Skeletal muscle tissue (tissue), 4 donors: Measurements from ENCODE around the gene SORL1. TPM values are rescaled to one million over a fixed set of nuclear protein-coding genes. Genes with fewer than 3 reads are reported as not detected.

Source experiments
- H3K27ac ChIP-seq: one replicate; pipeline ENCODE4 v1.7.0; 2013; ENCODE audit warnings: mild to moderate bottlenecking, low read depth, low read length, inconsistent platforms
- H3K27me3 ChIP-seq, 3 donors: one replicate each; pipeline ENCODE4 v1.7.0; 2013; ENCODE audit warnings: low read length in 3 of 3; ENCODE audit not compliant: control insufficient read depth in 3 of 3, insufficient read depth in 3 of 3
- H3K36me3 ChIP-seq, 3 donors: one replicate each; pipeline ENCODE4 v1.7.0; 2013; ENCODE audit warnings: low read length in 3 of 3; ENCODE audit not compliant: control insufficient read depth in 3 of 3, insufficient read depth in 3 of 3
- H3K4me1 ChIP-seq, 3 donors: one replicate each; pipeline ENCODE4 v1.7.0; 2013; ENCODE audit warnings: low read length in 3 of 3, mild to moderate bottlenecking in 3 of 3; ENCODE audit not compliant: control insufficient read depth in 3 of 3, insufficient read depth in 3 of 3
- H3K4me3 ChIP-seq, 3 donors: one replicate each; pipeline ENCODE4 v1.7.0; 2013; ENCODE audit warnings: low read length in 3 of 3
- H3K9ac ChIP-seq, 3 donors: one replicate each; pipeline ENCODE4 v1.7.0; 2013; ENCODE audit warnings: low read length in 3 of 3, mild to moderate bottlenecking in 3 of 3, moderate library complexity in 2 of 3, low read depth in 1 of 3
- H3K9me3 ChIP-seq, 3 donors: one replicate each; pipeline ENCODE4 v1.7.0; 2013; ENCODE audit warnings: low read length in 3 of 3; ENCODE audit not compliant: control insufficient read depth in 3 of 3
- total RNA-seq: library from RNA; depleted of rRNA; stranded (reverse); fragments of >200 nt; gene quantifications from one replicate; pipeline ENCODE4 v1.2.3, GENCODE V29; 2014
- donor health status: Osteomylitis.

The SORL1 gene
- total RNA-seq, 1 donor from 2014 or later = 6.3 TPM

GRCh38 chr11:121525376-121525775 is 73.3 kb downstream of the SORL1 start:
- Histone ChIP-seq H3K4me3 (no peak overlapping the region), H3K27ac (no peak overlapping the region), H3K27me3 (peaks cover 0 to 3% (median 0%) of the 10 kb centered on the region in 3 donors), H3K36me3 (no peaks in the 10 kb centered on the region), H3K9me3 (peaks cover 0 to 3% (median 0%) of the 10 kb centered on the region in 3 donors), H3K4me1 (peaks cover 0 to 10% (median 9%) of the 10 kb centered on the region in 3 donors), H3K9ac (no peak overlapping the region)

GRCh38 chr11:121530257-121530656 is 78.1 kb downstream of the SORL1 start:
- no peak overlapping the region for H3K9ac ChIP-seq
- no peaks in the 10 kb centered on the region for H3K36me3 ChIP-seq
- no peak overlapping the region for H3K4me3 ChIP-seq
- no peak overlapping the region for H3K27ac ChIP-seq
- no peaks in the 10 kb centered on the region for H3K27me3 ChIP-seq
- H3K4me1 ChIP-seq = peaks cover 0 to 3% (median 3%) of the 10 kb centered on the region in 3 donors
- H3K9me3 ChIP-seq = no peaks in the 10 kb centered on the region

GRCh38 chr11:121533601-121534000 is 81.5 kb downstream of the SORL1 start:
- Histone ChIP-seq H3K27ac (no peak overlapping the region), H3K27me3 (no peaks in the 10 kb centered on the region), H3K4me1 (peaks cover 0 to 3% (median 3%) of the 10 kb centered on the region in 3 donors), H3K4me3 (no peak overlapping the region), H3K9me3 (no peaks in the 10 kb centered on the region), H3K36me3 (no peaks in the 10 kb centered on the region), H3K9ac (no peak overlapping the region)

- Histone ChIP-seq H3K9ac (no peak overlapping the region), H3K27me3 (no peaks in the 10 kb centered on the region)
Measured at GRCh38 chr11:121534131-121535093, 82.3 kb downstream of the SORL1 start.

GRCh38 chr11:121535129-121535796 is 83.1 kb downstream of the SORL1 start:
- Histone ChIP-seq H3K27me3 (no peaks in the 10 kb centered on the region), H3K27ac (no peak overlapping the region), H3K9me3 (no peaks in the 10 kb centered on the region), H3K9ac (no peak overlapping the region), H3K36me3 (no peaks in the 10 kb centered on the region), H3K4me1 (peaks cover 0 to 3% (median 3%) of the 10 kb centered on the region in 3 donors), H3K4me3 (no peak overlapping the region)

More at GRCh38 chr11:121534131-121535093, 82.3 kb downstream of the SORL1 start:
- H3K36me3 ChIP-seq = no peaks in the 10 kb centered on the region
- peaks cover 0 to 3% (median 3%) of the 10 kb centered on the region in 3 donors for H3K4me1 ChIP-seq
- H3K27ac ChIP-seq = no peak overlapping the region
- H3K9me3 ChIP-seq = no peaks in the 10 kb centered on the region
- no peak overlapping the region for H3K4me3 ChIP-seq

GRCh38 chr11:121536126-121536525 is 84.0 kb downstream of the SORL1 start:
- Histone ChIP-seq H3K4me3 (no peak overlapping the region), H3K36me3 (no peaks in the 10 kb centered on the region), H3K27me3 (no peaks in the 10 kb centered on the region), H3K9ac (no peak overlapping the region), H3K9me3 (no peaks in the 10 kb centered on the region), H3K4me1 (peaks cover 0 to 3% (median 3%) of the 10 kb centered on the region in 3 donors), H3K27ac (no peak overlapping the region)

- no peaks in the 10 kb centered on the region for H3K9me3 ChIP-seq
- H3K4me3 ChIP-seq = no peak overlapping the region
- H3K27me3 ChIP-seq = no peaks in the 10 kb centered on the region
- no peak overlapping the region for H3K27ac ChIP-seq
- H3K4me1 ChIP-seq = peaks cover 0 to 3% (median 3%) of the 10 kb centered on the region in 3 donors
- H3K9ac ChIP-seq = no peak overlapping the region
- no peaks in the 10 kb centered on the region for H3K36me3 ChIP-seq
Measured at GRCh38 chr11:121538054-121538453, 85.9 kb downstream of the SORL1 start.

GRCh38 chr11:121539000-121539399 is 86.9 kb downstream of the SORL1 start:
- Histone ChIP-seq H3K27me3 (no peaks in the 10 kb centered on the region), H3K27ac (no peak overlapping the region), H3K4me3 (no peak overlapping the region), H3K4me1 (peaks cover 0 to 3% (median under 1%) of the 10 kb centered on the region in 3 donors), H3K9me3 (no peaks in the 10 kb centered on the region), H3K9ac (no peak overlapping the region), H3K36me3 (no peaks in the 10 kb centered on the region)

- H3K27me3 ChIP-seq = no peaks in the 10 kb centered on the region
- no peaks in the 10 kb centered on the region for H3K4me1 ChIP-seq
- no peaks in the 10 kb centered on the region for H3K36me3 ChIP-seq
- H3K4me3 ChIP-seq = no peak overlapping the region
- no peaks in the 10 kb centered on the region for H3K9me3 ChIP-seq
- H3K9ac ChIP-seq = no peak overlapping the region
- H3K27ac ChIP-seq = no peak overlapping the region
Measured at GRCh38 chr11:121540627-121541026, 88.5 kb downstream of the SORL1 start.
